ENCODE data around the gene MAEA. TPM values are rescaled to one million over a fixed set of nuclear protein-coding genes. Genes with fewer than 3 reads are reported as not detected.

The MAEA gene
- polyA plus RNA-seq, 1 donor from 2014 or later, result 67.1 TPM

DNA sequence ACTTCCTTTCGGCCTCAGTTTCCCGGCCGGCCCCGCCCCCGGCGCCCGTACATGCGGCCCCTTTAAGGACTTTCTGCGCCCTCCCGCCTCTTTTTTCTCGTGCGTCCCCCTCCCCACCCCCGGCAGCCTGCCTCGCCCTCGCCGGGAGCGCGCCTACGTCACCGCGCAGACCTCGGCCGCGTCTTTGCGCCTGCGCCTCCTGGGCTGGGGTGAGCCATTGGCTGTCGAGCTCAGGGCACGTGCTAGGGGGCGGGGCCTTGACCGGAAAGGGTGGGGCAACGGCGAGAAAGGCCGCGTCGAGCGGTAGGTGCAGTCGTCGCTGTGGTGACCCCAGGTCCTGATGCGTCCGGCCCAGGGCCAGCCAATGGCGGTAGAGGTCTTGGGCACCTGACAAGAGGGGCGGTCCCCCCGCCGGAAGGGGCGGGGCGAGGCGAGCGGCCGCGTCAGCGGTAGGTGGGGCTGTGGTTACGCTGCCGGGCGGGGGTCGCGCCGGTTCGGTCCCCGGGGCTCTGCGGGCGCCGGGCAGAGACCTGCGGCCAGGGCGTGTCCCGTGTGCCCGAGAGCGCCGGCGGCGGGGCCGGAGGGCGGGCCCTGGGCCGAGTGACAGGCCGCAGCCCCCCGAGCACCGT lies 57.2 kb downstream of the MAEA start, which contains the start of gene UVSSA:
UVSSA (plus strand) TSS at position 428 of the 629 bp plus-strand sequence. CDS start 884 bp downstream, outside the sequence.
- no peaks in the 10 kb centered on the region for H3K27me3 Mint-ChIP-seq
- peaks cover 10 to 28% (median 21%) of the 10 kb centered on the region in 3 donors for H3K4me1 Mint-ChIP-seq
- peaks cover 2% of the 10 kb centered on the region for H3K36me3 Mint-ChIP-seq

DNA sequence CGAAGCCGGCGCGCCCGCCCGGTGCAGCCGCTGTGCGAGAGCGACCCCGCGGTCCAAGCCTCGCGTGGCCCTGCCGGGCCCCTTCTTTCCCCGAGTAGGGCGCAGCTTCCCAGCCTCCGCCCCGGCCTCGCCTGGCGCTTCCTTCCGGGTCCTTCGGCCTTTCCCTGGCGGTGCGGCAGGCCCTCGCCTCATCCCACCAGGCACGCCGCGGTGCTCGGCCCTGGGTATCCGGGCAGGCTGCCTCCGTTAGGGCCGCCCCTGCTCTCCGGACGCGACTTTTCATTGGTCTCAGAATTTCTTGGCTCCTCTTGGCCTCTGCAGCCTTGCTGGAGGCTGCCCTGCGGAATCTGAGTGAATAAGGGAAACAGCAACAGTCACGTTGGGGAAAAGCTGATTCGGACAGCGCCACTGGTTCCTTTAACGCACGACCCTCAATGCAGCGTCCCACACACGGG lies 57.7 kb downstream of the MAEA start:
- H3K27ac Mint-ChIP-seq, result peak overlapping the region; percentile 84 to 93 (median 86)
- H3K9me3 Mint-ChIP-seq, result no peaks in the 10 kb centered on the region
- peak overlapping the region; percentile 85 to 96 (median 92) for H3K4me3 Mint-ChIP-seq
- peaks cover 2% of the 10 kb centered on the region for H3K36me3 Mint-ChIP-seq
- H3K4me1 Mint-ChIP-seq, result peaks cover 12 to 29% (median 21%) of the 10 kb centered on the region in 3 donors
- H3K27me3 Mint-ChIP-seq, result no peaks in the 10 kb centered on the region

More for the DNA sequence above, 57.2 kb downstream of the MAEA start, which contains the start of gene UVSSA:
- peak within 1 kb of the TSS; percentile 84 to 94 (median 93) for H3K27ac Mint-ChIP-seq
- H3K4me3 Mint-ChIP-seq, result peak within 1 kb of the TSS; percentile 90 to 97 (median 96)
- H3K9me3 Mint-ChIP-seq, result no peaks in the 10 kb centered on the region

DNA sequence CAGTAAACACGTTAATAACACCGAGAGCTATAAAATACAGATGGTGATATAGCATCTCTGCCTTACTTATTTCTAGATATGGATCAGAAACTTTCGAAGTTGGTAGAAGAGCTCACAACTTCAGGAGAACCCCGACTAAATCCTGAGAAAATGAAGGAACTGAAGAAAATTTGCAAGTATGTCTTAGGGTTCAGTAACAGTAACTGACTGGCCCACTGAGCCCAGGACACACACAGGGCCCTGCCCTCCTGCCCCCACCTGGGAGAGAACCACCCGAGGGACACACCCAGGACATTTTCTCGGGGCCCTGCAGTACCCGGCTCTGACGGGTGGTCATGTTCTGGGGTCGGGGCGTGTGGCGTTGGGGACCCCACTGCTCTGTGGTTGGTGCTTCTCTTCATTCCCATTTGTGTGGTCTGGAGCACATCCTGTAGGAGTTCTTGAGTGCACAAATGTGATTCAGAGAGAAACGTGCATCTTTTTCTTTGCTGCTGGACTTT lies 58.4 kb downstream of the MAEA start:
- H3K36me3 Mint-ChIP-seq, result peaks cover 2% of the 10 kb centered on the region
- H3K27ac Mint-ChIP-seq, result peak overlapping the region in 2 of 3 donors; percentile 84 to 86
- peak overlapping the region; percentile 85 to 96 (median 92) for H3K4me3 Mint-ChIP-seq
- H3K9me3 Mint-ChIP-seq, result no peaks in the 10 kb centered on the region
- no peaks in the 10 kb centered on the region for H3K27me3 Mint-ChIP-seq
- peaks cover 12 to 29% (median 21%) of the 10 kb centered on the region in 3 donors for H3K4me1 Mint-ChIP-seq

DNA sequence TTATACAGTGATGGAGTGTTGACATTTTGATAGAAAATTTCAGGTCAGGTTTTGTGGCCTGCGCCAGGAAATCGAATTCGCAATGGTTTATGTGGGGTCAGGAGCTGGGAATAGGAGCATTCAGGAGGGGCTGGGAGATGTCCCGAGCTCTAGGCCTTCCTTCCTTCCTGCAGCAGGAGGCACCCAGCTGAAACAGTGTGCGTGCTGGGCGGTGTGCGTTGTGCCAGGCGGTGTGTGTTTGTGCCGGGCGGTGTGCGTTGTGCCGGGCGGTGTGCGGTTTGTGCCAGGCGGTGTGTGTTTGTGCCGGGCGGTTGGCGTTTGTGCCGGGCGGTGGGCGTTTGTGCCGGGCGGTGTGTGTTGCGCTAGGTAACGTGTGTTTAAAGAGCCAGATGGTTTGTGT lies 59.1 kb downstream of the MAEA start:
- Mint-ChIP-seq H3K9me3 (no peaks in the 10 kb centered on the region), H3K27ac (peak overlapping the region in 1 of 3 donors; percentile 86), H3K4me3 (peak overlapping the region; percentile 55 to 96 (median 84)), H3K27me3 (no peaks in the 10 kb centered on the region), H3K36me3 (peaks cover 2% of the 10 kb centered on the region), H3K4me1 (peaks cover 12 to 29% (median 21%) of the 10 kb centered on the region in 3 donors)

DNA sequence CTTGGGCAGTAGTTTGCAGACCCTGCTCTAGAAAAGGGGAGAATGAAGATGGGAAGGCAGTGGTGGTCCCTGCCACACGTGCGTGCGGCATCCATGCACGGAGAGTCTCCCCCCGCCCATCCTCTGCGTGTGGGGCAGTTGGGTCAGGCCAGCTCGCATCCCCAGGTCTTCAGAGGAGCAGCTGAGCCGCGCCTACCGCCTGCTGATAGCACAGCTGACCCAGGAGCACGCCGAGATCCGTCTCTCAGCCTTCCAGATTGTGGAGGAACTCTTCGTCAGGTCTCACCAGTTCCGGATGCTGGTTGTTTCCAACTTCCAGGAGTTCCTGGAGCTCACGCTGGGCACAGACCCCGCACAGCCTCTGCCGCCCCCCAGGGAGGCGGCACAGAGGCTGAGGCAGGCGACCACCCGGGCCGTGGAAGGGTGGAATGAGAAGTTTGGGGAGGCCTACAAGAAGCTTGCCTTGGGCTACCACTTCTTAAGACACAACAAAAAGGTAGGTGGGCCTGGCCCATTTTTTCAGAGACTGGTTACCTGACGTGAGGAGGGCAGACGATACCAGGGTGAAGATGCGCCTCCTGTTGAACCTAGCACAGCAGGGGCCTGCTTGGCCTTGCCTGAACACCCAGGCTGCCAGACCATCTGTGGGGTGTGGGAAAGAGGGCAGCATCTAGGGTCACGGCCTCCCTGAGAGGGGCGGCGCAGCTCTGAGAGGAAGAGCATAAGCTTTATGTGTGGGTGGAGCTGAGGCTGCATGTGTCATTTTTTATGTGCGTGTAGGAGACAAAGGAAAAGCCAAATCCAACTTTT lies 59.9 kb downstream of the MAEA start:
- Mint-ChIP-seq H3K9me3 (no peaks in the 10 kb centered on the region), H3K4me3 (peak overlapping the region in 1 of 4 donors; percentile 85), H3K36me3 (peaks cover 2% of the 10 kb centered on the region), H3K27me3 (no peaks in the 10 kb centered on the region), H3K27ac (peak overlapping the region in 1 of 3 donors; percentile 60), H3K4me1 (peaks cover 12 to 27% (median 20%) of the 10 kb centered on the region in 3 donors)

DNA sequence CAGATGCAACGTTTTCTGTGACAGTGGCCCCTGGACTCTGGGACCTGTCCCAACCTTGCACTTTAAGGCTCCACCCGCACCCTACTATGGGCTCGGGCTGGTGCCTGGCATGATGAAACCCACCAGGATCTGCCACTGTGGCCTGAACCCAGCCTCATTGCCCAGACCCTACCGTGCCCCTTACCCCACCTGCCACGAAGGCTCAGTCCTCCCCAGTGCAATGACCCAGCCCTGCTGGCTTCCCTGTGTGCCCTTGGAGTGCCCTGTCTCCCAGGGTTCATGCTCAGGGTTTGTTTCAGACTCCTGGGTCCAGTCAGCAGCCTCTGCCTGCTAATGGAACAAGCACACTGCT lies 60.5 kb downstream of the MAEA start:
- Mint-ChIP-seq H3K36me3 (peaks cover 2% of the 10 kb centered on the region), H3K27ac (peak overlapping the region in 1 of 3 donors; percentile 60), H3K27me3 (no peaks in the 10 kb centered on the region), H3K4me1 (peaks cover 12 to 23% (median 19%) of the 10 kb centered on the region in 3 donors), H3K9me3 (no peaks in the 10 kb centered on the region), H3K4me3 (peak overlapping the region in 2 of 4 donors; percentile 61 to 72)

DNA sequence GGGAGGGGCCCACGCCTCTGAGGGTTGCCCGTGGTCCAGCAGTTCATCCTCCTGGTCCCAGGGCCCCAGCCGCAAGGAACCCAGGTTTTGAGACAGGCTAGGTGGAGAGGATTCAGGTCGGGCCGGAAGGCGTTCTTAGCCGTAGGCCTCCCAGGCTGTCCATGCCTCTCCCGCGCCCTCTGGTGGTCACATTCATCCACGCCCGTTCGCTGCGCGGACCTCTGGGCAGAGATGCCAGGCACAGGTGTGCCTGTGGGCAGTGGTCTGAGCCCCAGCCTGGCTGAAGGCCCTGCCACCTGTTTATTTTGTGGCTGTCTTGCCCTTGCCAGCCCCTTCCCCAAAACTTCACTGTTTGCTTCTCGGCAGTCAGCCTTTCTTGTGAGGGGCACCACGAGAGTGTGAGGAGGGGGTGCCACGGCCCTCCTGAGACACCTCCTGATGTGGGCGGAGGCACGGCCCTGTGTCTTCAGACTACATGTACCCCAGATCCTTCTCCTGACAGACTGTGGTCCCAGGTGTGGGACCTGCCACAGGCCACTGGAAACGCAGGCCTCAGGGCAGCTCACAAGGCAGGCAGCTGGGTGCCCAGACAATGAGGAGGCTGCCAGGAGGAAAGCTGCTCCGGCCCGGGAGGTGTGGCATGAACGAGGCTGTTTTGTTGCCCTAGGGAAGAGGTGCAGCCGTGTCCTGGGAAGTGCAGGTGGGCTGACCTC lies 62.3 kb downstream of the MAEA start:
- Mint-ChIP-seq H3K9me3 (no peaks in the 10 kb centered on the region), H3K4me3 (peak overlapping the region; percentile 27 to 85 (median 62)), H3K27me3 (no peaks in the 10 kb centered on the region), H3K27ac (peak overlapping the region in 2 of 3 donors; percentile 78 to 87), H3K36me3 (peaks cover 2% of the 10 kb centered on the region), H3K4me1 (peaks cover 7 to 19% (median 12%) of the 10 kb centered on the region in 3 donors)

DNA sequence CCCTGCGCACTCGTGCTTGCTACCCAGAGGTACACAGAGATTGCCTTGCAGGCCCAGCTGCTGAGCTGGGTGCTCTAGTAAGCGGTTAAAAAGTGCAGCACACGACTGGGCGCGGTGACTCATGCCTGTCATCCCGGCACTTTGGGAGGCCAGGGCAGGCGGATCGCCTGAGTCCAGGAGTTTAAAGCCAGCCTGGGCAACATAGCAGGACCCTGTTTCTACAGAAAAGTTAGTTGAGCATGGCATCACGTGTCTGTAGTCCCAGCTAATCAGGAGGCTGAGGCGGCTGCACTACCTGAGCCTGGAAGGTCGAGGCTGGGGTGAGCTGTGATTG lies 62.8 kb downstream of the MAEA start:
- Mint-ChIP-seq H3K4me3 (no peak overlapping the region), H3K4me1 (peaks cover 7 to 19% (median 12%) of the 10 kb centered on the region in 3 donors), H3K9me3 (no peaks in the 10 kb centered on the region), H3K36me3 (peaks cover 2% of the 10 kb centered on the region), H3K27me3 (no peaks in the 10 kb centered on the region), H3K27ac (peak overlapping the region in 1 of 3 donors; percentile 87)

DNA sequence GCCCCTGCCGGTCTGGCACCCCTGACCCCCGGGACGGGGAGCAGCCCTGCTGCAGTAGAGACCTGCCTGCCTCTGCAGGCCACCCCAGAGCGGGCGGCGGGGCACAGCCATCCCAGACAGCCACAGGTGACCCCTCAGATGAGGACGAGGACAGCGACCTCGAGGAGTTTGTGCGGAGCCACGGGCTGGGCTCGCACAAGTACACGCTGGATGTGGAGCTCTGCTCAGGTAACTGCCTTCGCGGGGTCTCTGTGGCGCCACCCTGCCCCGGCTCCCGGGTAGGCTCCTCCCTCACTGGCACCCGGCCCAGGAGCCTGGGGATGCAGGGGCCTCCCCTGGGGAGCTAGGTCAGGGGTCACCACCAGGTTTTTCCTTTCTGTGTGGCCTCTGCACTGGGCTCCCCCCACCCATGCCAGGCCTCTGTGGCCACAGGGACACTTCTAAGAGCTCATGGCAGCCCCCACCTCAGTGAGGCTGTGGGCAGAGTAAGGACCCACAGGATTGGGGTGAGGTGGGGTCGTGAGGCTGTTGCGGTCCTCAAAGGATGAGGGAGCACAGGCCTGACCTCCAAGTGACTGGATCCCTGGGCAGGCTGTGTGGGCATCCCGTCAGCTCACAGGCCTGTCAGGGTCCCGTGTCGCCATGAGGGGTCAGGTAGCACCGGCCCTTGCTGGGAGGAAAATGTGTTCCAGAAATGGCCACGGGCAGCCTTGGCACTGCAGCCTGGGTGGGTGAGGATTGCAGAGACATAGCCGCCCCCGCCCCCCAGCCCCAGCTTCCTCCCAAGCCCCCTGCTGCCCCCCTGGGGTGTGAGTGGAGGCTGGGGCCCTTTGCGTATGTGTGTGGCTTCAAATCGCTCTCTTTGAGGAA lies 63.7 kb downstream of the MAEA start:
- H3K9me3 Mint-ChIP-seq, result no peaks in the 10 kb centered on the region
- H3K27me3 Mint-ChIP-seq, result no peaks in the 10 kb centered on the region
- H3K36me3 Mint-ChIP-seq, result peaks cover 2% of the 10 kb centered on the region
- peaks cover 7 to 16% (median 10%) of the 10 kb centered on the region in 3 donors for H3K4me1 Mint-ChIP-seq
- no peak overlapping the region for H3K27ac Mint-ChIP-seq
- H3K4me3 Mint-ChIP-seq, result no peak overlapping the region

DNA sequence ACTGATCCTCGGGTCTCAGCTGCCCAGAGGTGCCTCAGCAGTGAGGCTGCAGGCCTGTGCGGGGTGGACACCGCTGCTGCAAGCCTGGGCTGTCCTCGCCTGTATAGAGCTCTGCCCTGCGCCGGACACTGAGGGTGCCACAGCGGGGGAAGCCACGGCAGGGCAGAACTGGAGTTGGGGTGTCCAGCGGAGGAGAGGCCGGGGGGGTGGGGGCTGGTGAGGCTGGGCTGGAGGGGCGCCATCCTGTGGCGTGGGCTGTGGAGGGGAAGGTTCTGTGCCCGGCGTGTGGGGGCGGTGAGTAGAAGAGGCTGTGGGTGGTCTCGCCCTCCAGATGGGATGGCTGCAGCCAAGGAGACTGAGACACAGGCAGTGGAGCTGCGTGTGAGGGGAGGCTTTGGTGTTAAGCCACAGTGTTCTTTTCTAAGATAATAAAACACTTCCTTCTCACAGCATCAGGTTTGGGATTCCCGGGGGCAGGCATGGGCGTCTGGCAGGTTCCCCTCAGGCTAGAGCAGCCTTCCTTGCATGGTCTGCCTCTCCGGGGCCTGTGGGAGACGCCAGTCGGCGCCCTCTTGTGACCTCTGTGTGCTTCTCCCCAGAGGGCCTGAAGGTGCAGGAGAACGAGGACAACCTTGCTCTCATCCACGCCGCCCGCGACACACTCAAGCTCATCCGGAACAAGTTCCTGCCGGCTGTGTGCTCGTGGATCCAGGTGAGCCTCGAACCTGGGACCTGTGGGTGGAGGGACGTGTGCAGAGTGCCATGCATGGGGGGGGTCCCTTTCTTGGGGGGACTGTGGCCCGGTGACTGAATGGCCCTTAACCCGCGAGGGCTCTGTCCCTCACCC lies 64.7 kb downstream of the MAEA start:
- Mint-ChIP-seq H3K4me3 (no peak overlapping the region), H3K27ac (no peak overlapping the region), H3K4me1 (peaks cover 5 to 8% (median 7%) of the 10 kb centered on the region in 3 donors), H3K27me3 (no peaks in the 10 kb centered on the region), H3K9me3 (no peaks in the 10 kb centered on the region), H3K36me3 (no peaks in the 10 kb centered on the region)

DNA sequence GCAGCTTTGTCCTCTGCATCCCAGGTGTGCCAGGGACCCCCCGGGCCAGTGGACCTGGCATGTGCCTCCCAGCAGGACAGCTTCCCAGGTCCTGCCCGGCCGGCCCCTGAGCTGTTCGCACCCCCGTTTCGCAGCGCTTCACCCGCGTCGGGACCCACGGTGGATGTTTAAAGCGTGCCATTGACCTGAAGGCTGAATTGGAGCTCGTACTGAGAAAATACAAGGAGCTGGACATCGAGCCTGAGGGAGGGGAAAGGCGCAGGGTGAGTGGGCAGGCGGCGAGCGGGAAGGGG lies 65.2 kb downstream of the MAEA start:
- H3K4me3 Mint-ChIP-seq, result no peak overlapping the region
- no peak overlapping the region for H3K27ac Mint-ChIP-seq
- no peaks in the 10 kb centered on the region for H3K27me3 Mint-ChIP-seq
- peaks cover 5 to 8% (median 7%) of the 10 kb centered on the region in 3 donors for H3K4me1 Mint-ChIP-seq
- H3K9me3 Mint-ChIP-seq, result no peaks in the 10 kb centered on the region
- H3K36me3 Mint-ChIP-seq, result no peaks in the 10 kb centered on the region

DNA sequence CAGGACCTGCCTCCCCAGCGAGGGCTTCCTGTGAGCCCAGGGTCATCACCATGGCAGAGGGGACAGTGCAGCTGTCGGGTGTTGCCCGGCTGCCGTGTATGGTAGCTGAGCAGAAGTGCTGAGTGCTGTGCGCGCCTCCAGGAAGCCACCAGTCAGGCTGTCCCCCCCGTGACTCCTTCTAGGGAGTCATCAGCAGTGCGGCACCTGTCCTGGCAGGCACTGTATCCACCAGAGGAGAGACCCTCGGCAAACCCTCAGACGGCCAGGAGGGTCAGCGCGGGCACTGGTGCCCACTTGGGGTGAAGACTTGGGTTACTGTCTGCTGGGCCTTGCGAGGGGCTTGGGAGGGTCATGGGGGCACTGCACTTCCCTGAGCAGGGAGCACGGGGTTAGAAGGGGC lies 65.7 kb downstream of the MAEA start:
- Mint-ChIP-seq H3K27me3 (no peaks in the 10 kb centered on the region), H3K27ac (no peak overlapping the region)

DNA sequence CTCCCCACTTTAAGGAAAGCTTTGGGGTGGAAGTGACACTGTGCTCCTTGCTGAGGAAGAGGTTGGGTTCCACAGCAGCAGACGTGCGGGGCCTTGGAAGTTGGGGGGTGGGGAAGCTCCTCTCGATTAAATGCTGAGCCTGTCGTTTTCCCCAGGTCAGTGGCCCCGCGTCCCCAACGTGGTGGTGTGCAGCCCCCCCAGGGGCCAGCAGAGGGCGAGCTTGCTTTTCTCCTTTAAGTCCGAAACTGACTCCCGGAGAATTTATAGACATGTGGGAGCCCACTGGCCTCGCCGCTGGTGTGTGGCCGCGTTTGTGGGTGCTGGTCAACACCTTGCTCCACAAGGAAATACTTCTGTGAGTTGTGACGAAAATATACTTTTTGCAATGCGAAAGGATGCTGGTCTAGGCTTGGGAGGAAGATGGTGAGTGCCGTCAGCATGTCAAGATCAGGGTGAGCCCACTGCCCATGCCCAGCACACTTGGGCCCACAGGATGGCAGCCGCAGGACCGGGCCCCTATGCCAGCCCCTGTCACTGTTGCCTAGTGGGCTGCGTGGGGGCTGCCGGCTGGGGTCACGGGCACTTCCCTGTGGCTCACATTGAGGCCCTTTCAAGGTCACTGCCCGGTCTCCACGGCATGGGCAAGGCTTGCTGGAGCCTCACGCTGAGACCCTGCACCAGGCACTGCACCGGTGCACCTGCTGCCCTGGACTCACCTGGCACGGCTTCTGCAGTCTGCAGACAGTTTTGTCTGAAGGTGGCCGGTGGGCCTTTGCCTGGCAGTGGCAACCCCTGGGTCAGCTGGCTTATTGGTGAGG lies 66.7 kb downstream of the MAEA start:
- no peaks in the 10 kb centered on the region for H3K27me3 Mint-ChIP-seq
- no peak overlapping the region for H3K4me3 Mint-ChIP-seq
- no peaks in the 10 kb centered on the region for H3K9me3 Mint-ChIP-seq
- peaks cover 4 to 7% (median 6%) of the 10 kb centered on the region in 3 donors for H3K4me1 Mint-ChIP-seq
- no peaks in the 10 kb centered on the region for H3K36me3 Mint-ChIP-seq
- no peak overlapping the region for H3K27ac Mint-ChIP-seq

More for the DNA sequence above, 65.7 kb downstream of the MAEA start:
- no peaks in the 10 kb centered on the region for H3K9me3 Mint-ChIP-seq
- no peak overlapping the region for H3K4me3 Mint-ChIP-seq
- peaks cover 5 to 7% (median 6%) of the 10 kb centered on the region in 3 donors for H3K4me1 Mint-ChIP-seq
- H3K36me3 Mint-ChIP-seq, result no peaks in the 10 kb centered on the region

Data from IgD-negative memory B cell (primary cell).